Lung (tissue), 12 donors: ENCODE data around the gene DHX9. TPM values are rescaled to one million over a fixed set of nuclear protein-coding genes. Genes with fewer than 3 reads are reported as not detected.

Experiments
- ATAC-seq: fragments of 200-7000 bp; cut with Tn5 transposase; one replicate; pipeline ENCODE4 v1.9.1; 2020; ENCODE audit warnings: moderate number of reproducible peaks; ENCODE audit not compliant: insufficient read depth, low FRiP score
- DNase-seq, 3 donors: peaks; one replicate each; pipeline ENCODE4 v3.0.0-alpha.2; 2013 to 2017
- H3K27ac ChIP-seq, 2 donors: one replicate each; pipeline ENCODE4 v1.5.1; 2013; ENCODE audit warnings: mild to moderate bottlenecking in 2 of 2, moderate library complexity in 2 of 2, control low read depth in 1 of 2, inconsistent platforms in 1 of 2, low read depth in 1 of 2, low read length in 1 of 2
- H3K27me3 ChIP-seq, 3 donors: one replicate each; pipeline ENCODE4 v1.5.1; 2013; ENCODE audit warnings: low read length in 2 of 3; ENCODE audit not compliant: control insufficient read depth in 3 of 3, insufficient read depth in 3 of 3
- H3K36me3 ChIP-seq, 4 donors: one replicate each; pipeline ENCODE4 v1.5.1; 2013; ENCODE audit warnings: low read length in 4 of 4, mild to moderate bottlenecking in 1 of 4, moderate library complexity in 1 of 4; ENCODE audit not compliant: control insufficient read depth in 4 of 4, insufficient read depth in 4 of 4
- H3K4me1 ChIP-seq, 5 donors: one replicate each; pipeline ENCODE4 v1.5.1; 2013; ENCODE audit warnings: low read length in 5 of 5, mild to moderate bottlenecking in 2 of 5, moderate library complexity in 1 of 5; ENCODE audit not compliant: control insufficient read depth in 5 of 5, insufficient read depth in 5 of 5
- H3K4me3 ChIP-seq: one replicate; pipeline ENCODE4 v1.5.1; 2013; ENCODE audit warnings: mild to moderate bottlenecking, control low read depth, moderate library complexity
- H3K9ac ChIP-seq, 2 donors: one replicate each; pipeline ENCODE4 v1.5.1; 2013; ENCODE audit warnings: low read length in 2 of 2, control low read depth in 1 of 2; ENCODE audit not compliant: insufficient read depth in 1 of 2
- H3K9me3 ChIP-seq, 4 donors: one replicate each; pipeline ENCODE4 v1.5.1; 2013; ENCODE audit warnings: low read length in 3 of 4, mild to moderate bottlenecking in 1 of 4, moderate library complexity in 1 of 4; ENCODE audit not compliant: control insufficient read depth in 4 of 4, insufficient read depth in 3 of 4
- WGBS, 2 donors: extraction: QIAGEN DNeasy Blood & Tissue Kit; methylation state at CpG; one replicate each; pipeline ENCODE4 v1.1.7; 2013; 5-methylcytosine and 5-hydroxymethylcytosine counted together
- polyA plus RNA-seq, 2 donors: library from polyadenylated mRNA; stranded (reverse); fragments of 200-250 nt; gene quantifications; one replicate each; pipeline ENCODE4 v1.2.1, GENCODE V29; 2013
- total RNA-seq, 2 donors: library from RNA; depleted of rRNA in 1 of 2; stranded (reverse); fragments of >200 nt in 1 of 2; gene quantifications; one replicate each; pipeline ENCODE4 v1.2.1, GENCODE V29; 2014 to 2021
- TF ChIP-seq, protein P1 (sequence below): IDR thresholded peaks from 2 replicates; pipeline ENCODE4 v1.5.1; 2012; ENCODE audit warnings: mild to moderate bottlenecking; ENCODE audit errors: control extremely low read depth, extremely low read depth
- donor health status: control.
- donor health status: control.
- donor health status: Bipolar disorder and iron deficiency.
- donor health status: healthy.
- donor health status: DM: yes; HTN: yes; CAD: no.

DHX9 gene
- total and polyA plus RNA-seq, 4 donors = 55.5 to 157 (median 114) TPM

DNA sequence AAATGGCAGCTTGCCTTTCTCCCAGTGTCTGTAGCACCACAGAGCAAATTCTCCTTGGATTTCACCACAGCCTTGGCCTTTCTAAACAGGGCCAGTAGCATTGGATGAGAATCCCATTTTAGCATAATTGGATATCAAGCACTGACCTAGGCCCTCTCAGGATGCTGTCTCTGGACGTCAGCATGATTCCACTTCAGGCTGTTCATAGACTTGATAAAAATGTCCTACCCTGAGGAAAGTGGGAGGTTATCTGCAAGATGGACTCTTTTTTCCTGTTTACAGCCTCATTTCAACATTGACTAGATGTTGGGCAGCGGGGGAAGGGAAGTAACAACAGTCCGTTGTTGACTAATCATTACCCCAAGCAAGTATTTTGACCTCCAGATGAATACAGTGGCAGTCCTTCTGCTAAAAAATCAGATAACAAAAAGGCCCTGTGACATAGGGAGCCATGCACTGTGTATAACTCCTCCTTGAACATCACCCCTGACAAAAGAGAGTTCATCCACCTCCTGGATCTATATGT lies 44.4 kb upstream of the DHX9 start:
- no peak for ATAC-seq
- no peaks in the 10 kb centered on the region for H3K27me3 ChIP-seq
- TF ChIP-seq, protein P1, sequence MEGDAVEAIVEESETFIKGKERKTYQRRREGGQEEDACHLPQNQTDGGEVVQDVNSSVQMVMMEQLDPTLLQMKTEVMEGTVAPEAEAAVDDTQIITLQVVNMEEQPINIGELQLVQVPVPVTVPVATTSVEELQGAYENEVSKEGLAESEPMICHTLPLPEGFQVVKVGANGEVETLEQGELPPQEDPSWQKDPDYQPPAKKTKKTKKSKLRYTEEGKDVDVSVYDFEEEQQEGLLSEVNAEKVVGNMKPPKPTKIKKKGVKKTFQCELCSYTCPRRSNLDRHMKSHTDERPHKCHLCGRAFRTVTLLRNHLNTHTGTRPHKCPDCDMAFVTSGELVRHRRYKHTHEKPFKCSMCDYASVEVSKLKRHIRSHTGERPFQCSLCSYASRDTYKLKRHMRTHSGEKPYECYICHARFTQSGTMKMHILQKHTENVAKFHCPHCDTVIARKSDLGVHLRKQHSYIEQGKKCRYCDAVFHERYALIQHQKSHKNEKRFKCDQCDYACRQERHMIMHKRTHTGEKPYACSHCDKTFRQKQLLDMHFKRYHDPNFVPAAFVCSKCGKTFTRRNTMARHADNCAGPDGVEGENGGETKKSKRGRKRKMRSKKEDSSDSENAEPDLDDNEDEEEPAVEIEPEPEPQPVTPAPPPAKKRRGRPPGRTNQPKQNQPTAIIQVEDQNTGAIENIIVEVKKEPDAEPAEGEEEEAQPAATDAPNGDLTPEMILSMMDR = no peak
- WGBS, 2 donors = 43 to 70% methylated on average over 3 of the region's 3 CpGs
- H3K9ac ChIP-seq = no peak overlapping the region
- no peak overlapping the region for H3K4me3 ChIP-seq
- H3K27ac ChIP-seq = peak overlapping the region in 1 of 2 donors; percentile 56
- no peak for DNase-seq
- H3K36me3 ChIP-seq = no peaks in the 10 kb centered on the region
- H3K4me1 ChIP-seq = peaks cover 0 to 6% (median 0%) of the 10 kb centered on the region in 5 donors
- H3K9me3 ChIP-seq = no peaks in the 10 kb centered on the region

DNA sequence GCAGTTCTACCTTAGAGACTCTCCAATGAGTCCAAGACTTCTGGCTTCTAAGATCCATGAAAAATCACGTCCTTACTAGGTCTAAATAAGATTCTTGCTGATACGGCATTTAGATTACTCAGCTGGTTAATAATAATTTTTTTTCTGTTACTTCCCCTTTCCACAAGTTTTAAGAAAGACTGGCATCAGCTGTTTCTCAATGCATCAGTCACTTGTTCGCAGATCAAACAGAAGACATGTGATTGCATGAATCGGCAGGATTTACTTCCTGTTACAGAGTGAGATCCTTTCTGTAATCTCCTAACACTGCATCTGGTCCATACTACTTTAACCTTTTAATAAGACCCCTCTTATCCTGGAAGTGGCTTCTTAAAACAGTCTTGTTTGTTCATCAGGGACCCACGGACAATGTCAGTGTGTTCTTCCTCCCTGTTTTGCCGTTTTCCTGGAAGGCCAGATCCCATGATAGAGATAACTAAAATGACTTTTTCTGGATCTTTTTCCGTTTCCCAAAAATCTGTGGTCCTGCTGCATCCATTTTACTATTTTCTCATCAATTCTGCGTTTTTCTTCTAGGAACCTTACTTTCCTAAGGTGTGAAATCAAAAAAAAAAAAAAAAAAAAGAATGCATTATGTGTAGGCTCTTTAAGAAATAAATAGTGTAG lies 43.5 kb upstream of the DHX9 start:
- Histone ChIP-seq H3K27me3 (no peaks in the 10 kb centered on the region), H3K9ac (no peak overlapping the region), H3K4me3 (no peak overlapping the region), H3K36me3 (no peaks in the 10 kb centered on the region), H3K9me3 (no peaks in the 10 kb centered on the region), H3K4me1 (no peaks in the 10 kb centered on the region), H3K27ac (no peak overlapping the region)
- DNase-seq (peak in 2 of 3 donors; percentile 8 to 32), ATAC-seq (peak; percentile 45)
- WGBS, 2 donors = 32 to 53% methylated on average over 8 of the region's 8 CpGs
- TF ChIP-seq, protein P1 = no peak

DNA sequence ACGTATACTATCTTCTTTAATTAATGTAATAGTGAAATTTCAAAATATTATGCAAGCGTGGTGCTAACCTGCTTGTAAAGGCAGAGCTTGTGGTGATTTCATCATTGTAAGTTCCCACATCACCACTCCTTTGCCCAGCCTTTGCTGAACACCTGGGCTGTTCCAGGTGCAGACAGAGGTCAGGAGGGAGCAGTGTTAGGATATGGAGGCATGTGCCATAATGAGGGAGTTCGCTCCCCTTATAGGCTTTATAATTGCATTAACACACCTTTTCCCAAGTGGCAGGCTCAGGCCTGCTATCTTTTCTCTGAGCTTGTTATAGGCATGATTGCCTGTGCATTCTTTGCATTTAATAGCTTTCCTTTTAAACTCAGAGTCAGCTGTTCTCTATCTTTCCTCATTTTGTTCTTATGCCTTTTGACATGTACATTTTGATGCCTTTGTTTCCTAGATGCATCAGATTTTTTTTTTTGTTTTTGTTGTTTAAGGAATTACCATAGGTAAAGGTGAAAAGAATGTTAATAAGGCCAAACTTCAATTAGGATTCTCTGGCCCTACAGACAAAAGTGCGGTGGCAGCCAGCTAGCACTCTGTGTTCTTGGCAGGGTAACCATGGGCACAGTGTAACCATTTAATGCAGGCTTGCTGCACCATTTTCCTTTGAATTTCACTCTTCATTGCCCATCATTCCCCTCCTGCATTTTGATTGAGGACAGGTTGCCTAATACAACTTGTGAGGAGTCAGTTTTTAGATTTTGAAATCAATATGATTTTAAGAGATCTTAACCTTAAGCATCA lies 36.9 kb upstream of the DHX9 start:
- Histone ChIP-seq H3K9ac (no peak overlapping the region), H3K9me3 (peaks cover 0 to 2% (median 0%) of the 10 kb centered on the region in 4 donors), H3K27me3 (no peaks in the 10 kb centered on the region), H3K4me1 (no peaks in the 10 kb centered on the region), H3K4me3 (no peak overlapping the region), H3K36me3 (peaks cover 0 to 13% (median 0%) of the 10 kb centered on the region in 4 donors), H3K27ac (no peak overlapping the region)
- TF ChIP-seq, protein P1 = no peak
- DNase-seq (no peak), ATAC-seq (no peak)
- 61 to 87% methylated on average over 4 of the region's 4 CpGs for WGBS, 2 donors
